ENCODE results near the gene GRHPR.
"Not testable (repeated sequence)": the region's sequence is repeated elsewhere in the genome, so short reads cannot be mapped to it uniquely, and the experiment has no call there.

Gene GRHPR
- total RNA-seq, result 24.6 reads per million, percentile 51 among the genes with 10 or more reads in this experiment

GRCh38 chr9:37422289-37423104 lies at the start of gene GRHPR:
Gene GRHPR (plus strand): TSS chr9:37422696. CDS start chr9:37422751, 55 bp downstream.
- DNase-seq, result peak; percentile 82

GRCh38 chr9:37372839-37373238 lies 49.7 kb upstream of the GRHPR start:
- no peak for DNase-seq

- no peak for DNase-seq
Observed at GRCh38 chr9:37373621-37374020, 48.9 kb upstream of the GRHPR start.

GRCh38 chr9:37374892-37375291 lies 47.6 kb upstream of the GRHPR start:
- DNase-seq, result no peak

- DNase-seq, result no peak
Observed at GRCh38 chr9:37377688-37378612, 44.5 kb upstream of the GRHPR start.

GRCh38 chr9:37378613-37379004 lies 43.9 kb upstream of the GRHPR start:
- no peak for DNase-seq

GRCh38 chr9:37379835-37380234 lies 42.7 kb upstream of the GRHPR start:
- no peak for DNase-seq

GRCh38 chr9:37380570-37380969 lies 41.9 kb upstream of the GRHPR start:
- DNase-seq, result no peak

- no peak for DNase-seq
Observed at GRCh38 chr9:37381094-37381741, 41.3 kb upstream of the GRHPR start.

- DNase-seq, result no peak
Observed at GRCh38 chr9:37382161-37382981, 40.1 kb upstream of the GRHPR start.

GRCh38 chr9:37382982-37383357 lies 39.5 kb upstream of the GRHPR start:
- no peak for DNase-seq

- no peak for DNase-seq
Observed at GRCh38 chr9:37383393-37383792, 39.1 kb upstream of the GRHPR start.

GRCh38 chr9:37383876-37384746 lies 38.4 kb upstream of the GRHPR start:
- DNase-seq, result no peak

GRCh38 chr9:37385286-37385685 lies 37.2 kb upstream of the GRHPR start:
- no peak for DNase-seq

GRCh38 chr9:37386988-37387387 lies 35.5 kb upstream of the GRHPR start:
- DNase-seq, result no peak

- DNase-seq, result no peak
Observed at GRCh38 chr9:37390759-37391158, 31.7 kb upstream of the GRHPR start.

GRCh38 chr9:37392272-37392671 lies 30.2 kb upstream of the GRHPR start:
- DNase-seq, result no peak

- no peak for DNase-seq
Observed at GRCh38 chr9:37395229-37395628, 27.3 kb upstream of the GRHPR start.

- DNase-seq, result no peak
Observed at GRCh38 chr9:37395663-37396062, 26.8 kb upstream of the GRHPR start.

GRCh38 chr9:37397948-37398347 lies 24.5 kb upstream of the GRHPR start:
- not testable (repeated sequence) for DNase-seq

GRCh38 chr9:37398464-37399025 lies 24.0 kb upstream of the GRHPR start:
- no peak for DNase-seq
